ENCODE measurements around the gene MTFMT.

DNA sequence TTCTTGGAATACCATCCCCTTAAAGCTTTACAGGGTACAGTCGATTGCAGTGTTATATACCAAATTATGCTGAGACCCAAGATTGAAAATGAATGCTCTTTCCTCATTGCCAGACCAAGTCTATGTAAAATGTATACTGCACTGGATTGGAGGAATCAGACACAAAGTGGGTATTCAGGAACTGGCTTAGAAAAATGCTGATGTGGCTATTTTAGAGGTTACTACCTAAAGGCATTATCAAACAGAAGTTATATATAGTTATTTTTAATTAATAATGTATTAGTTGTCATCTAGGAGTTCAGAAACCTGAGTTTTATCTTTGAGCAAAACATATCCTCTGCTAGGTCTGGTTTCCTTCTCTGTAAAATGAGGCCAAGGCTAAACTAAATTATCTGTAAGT, 36.1 kb downstream of the MTFMT start:
- no peak for TF ChIP-seq POLR2AphosphoS5 (IDR thresholded peaks at IDR 0.05; ENCODE audit: borderline replicate concordance, low read depth, low read length)
- TF ChIP-seq EZH2 (IDR thresholded peaks at IDR 0.05) = no peak

Measured in SK-N-MC (cell line).